RCC 7860 (cell line): ENCODE data around the gene RHOT2.

Source experiments
- DNase-seq: peaks from one replicate; pipeline ENCODE4 v3.0.0-alpha.2; 2015; ENCODE audit warnings: low spot score
- FAIRE-seq: peaks from 2 replicates; lab custom pipeline; 2012; peaks lifted over from hg19 to GRCh38; lab: Jason Lieb, UNC

The RHOT2 gene

GRCh38 chr16:667780-668518 lies at the start of gene RHOT2:
RHOT2 (plus strand) TSS chr16:668132; CDS start chr16:668200, 68 bp downstream.
- FAIRE-seq (no peak), DNase-seq (peak; percentile 81)

DNA sequence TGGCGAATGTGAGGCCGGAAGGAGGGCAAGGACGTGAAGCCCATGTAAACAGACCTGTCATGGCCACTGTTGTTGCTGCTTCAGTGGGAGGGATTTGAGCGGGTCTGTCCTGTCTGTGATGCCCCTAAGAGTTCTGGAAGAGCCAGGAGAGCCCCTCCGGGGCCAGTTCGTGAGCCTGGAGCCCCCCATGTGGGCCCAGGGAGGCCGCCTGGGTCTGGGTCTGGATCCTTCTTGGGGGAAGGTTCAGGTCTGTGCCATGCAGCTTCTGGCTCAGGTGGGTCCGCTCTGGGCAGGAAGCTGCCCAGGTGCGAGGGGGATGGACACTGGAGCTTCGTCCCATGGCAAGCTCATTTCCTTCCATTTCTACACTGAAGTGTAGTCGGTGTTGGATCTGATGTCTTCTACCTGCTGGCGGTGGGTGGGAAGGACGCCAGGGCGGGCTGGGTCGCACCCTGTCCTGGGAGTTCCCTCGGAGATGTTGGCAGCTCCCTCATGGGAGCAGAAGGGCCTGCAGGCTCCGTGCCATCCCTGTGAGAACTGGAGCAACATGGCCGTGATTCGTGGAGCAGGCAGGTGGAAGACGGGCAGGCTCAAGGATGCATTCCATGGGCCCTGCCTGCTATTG lies 48.3 kb upstream of the RHOT2 start:
- FAIRE-seq: no peak

GRCh38 chr16:620700-621525 lies 47.0 kb upstream of the RHOT2 start:
- FAIRE-seq: no peak
- no peak for DNase-seq

More for the DNA sequence above, 48.3 kb upstream of the RHOT2 start:
- no peak for DNase-seq

GRCh38 chr16:621526-622105 lies 46.3 kb upstream of the RHOT2 start:
- DNase-seq (no peak), FAIRE-seq (no peak)

DNA sequence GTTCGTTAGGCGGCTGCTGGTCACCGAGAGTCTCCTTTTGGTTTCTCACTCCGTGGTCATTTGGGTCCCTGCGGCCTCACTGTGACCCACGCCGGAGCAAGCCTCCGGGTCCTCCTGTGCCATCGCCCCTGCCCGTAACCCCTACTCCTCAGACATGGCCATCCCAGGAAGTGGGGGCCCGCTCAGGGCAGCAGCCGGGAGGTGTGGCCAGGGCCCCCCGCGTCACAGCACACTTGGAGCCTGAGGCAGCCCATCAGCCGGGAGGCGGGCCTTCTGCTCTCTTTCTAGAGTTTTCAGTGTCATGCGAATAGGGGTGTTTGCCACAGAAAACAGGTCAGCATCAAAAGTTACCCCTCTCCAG lies 45.0 kb upstream of the RHOT2 start:
- no peak for DNase-seq
- FAIRE-seq: no peak

DNA sequence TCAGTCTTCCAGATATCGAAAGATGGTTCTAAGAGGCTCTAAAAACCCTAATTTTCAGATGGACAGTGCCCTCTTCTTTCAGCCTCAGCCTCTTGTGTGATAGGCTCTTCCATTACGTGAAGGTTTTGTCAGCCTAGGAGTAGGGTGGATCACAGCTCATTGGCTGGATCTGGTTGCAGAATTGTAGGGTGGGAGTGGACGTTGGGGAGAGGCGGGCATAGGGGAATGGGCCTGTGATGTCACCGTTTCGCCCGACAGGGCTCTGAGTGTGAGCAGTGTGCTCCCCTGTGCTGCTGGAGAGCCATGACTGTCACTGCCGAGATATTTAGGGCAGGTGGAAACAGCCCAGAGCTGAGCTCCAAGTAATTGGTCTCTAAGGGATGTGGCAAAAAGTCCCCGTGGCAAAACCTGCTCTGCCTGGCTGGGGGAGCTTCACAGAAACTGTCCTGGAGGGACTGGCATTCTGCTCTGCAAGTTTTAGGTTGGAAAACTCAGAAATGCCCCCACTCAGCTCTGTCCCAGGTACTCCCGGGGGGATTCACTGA lies 43.3 kb upstream of the RHOT2 start:
- FAIRE-seq (no peak), DNase-seq (no peak)

- FAIRE-seq: no peak
- no peak for DNase-seq
Observed at GRCh38 chr16:625117-625976, 42.6 kb upstream of the RHOT2 start.

GRCh38 chr16:625977-626765 lies 41.8 kb upstream of the RHOT2 start:
- no peak for FAIRE-seq

GRCh38 chr16:626787-627453 lies 41.0 kb upstream of the RHOT2 start:
- FAIRE-seq: peak; percentile 89
- peak; percentile 98 for DNase-seq

More at GRCh38 chr16:625977-626765, 41.8 kb upstream of the RHOT2 start:
- no peak for DNase-seq

- peak; percentile 80 for FAIRE-seq
- DNase-seq: peak; percentile 89
Observed at GRCh38 chr16:627454-628239, 40.3 kb upstream of the RHOT2 start.

DNA sequence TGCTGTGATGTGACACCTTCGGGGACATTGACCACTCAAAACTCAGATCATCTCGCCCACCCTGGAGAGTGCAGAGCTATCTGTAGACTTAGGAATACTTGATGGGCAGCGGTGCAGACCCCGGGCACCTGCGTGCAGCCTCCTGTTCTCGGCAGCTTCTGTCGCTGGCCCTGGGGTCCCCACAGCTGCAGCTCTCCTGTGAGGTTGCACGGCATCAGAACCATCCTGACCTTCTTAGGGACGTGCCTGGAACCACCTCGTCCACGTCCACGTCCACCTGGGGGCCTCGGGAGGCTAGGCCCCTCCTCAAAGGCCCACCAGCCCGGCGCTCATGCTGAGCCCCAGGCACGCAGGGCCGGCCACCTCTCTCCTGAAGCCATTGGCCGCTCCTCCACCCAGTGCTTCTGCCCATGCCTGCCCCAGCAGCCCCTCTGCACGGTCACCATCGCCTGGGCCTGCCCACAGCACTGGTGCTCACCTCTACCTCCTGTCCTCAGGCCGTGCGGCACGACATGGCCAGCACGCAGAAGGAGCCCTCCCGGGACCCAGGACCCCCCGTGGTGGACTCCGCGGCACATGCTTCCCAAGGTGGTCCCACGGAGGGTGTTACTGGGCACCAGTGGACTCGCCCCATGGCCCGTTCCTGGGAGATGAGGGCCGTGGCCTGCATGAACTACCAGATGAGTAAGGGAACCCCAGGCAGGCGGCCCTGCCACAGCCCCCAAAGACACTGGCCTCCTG lies 39.4 kb upstream of the RHOT2 start:
- FAIRE-seq (no peak), DNase-seq (no peak)

- DNase-seq: no peak
- no peak for FAIRE-seq
Observed at GRCh38 chr16:629185-629832, 38.6 kb upstream of the RHOT2 start.

DNA sequence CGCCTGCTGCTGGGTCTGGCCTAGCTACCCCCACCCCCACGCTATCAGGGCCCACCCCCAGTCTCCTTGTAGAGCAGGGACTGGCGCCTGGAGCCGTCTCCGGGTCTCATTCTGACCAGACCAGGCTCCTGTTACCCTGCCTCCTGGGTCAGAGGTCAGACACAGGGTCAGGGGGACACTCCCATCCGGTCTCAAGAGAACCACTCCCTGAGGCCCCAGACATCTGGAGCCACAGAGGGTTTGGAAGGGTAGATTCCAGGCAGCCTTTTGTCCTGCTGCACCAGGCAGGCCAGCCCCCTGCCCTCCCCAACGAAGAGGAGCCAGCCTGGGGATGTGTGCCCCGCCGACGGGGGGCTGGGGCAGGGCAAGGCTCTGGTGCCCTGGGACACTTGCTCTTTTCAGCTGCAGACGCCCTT lies 38.1 kb upstream of the RHOT2 start:
- FAIRE-seq (no peak), DNase-seq (no peak)

DNA sequence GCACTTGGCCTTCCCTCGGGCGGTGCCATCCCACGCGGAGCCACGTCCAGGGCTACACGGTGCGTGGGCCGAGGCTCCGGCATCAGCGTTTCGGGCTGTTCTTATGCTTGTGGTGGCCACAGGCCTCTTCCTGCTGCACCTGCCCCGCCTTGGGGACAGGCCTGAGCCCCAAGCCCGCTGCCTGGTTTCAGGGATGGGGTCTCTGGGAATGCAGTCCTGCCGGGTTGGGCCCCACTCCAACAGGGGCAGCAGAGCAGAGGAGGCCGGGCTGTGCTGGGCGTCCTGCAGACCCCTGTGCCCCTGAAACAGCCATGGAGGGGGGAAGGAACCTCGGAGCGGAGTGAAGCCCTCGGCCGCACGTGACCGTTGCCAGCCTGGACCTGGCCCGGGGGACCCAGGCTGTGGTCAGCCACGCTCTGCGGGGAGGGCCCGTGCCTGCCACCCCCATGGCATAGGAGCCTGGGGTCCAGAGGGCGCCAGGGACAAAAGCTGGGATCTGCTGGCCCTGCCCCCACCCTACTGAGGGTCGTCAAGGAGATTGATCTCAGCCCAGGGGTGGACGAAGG lies 37.6 kb upstream of the RHOT2 start:
- FAIRE-seq (no peak), DNase-seq (no peak)

- no peak for FAIRE-seq
- DNase-seq: no peak
Observed at GRCh38 chr16:630815-631405, 37.0 kb upstream of the RHOT2 start, which contains the start of gene WFIKKN1. WFIKKN1 (plus strand) TSS chr16:630985; CDS start chr16:631254, 269 bp downstream.

GRCh38 chr16:631808-632358 lies 36.0 kb upstream of the RHOT2 start:
- FAIRE-seq: no peak
- DNase-seq: no peak
